ENCODE results near the gene AMMECR1. TPM values are rescaled to one million over a fixed set of nuclear protein-coding genes. Genes with fewer than 3 reads are reported as not detected.

AMMECR1 gene
- polyA plus RNA-seq, 3 donors, result 2.1 to 3.3 (median 2.9) TPM

DNA sequence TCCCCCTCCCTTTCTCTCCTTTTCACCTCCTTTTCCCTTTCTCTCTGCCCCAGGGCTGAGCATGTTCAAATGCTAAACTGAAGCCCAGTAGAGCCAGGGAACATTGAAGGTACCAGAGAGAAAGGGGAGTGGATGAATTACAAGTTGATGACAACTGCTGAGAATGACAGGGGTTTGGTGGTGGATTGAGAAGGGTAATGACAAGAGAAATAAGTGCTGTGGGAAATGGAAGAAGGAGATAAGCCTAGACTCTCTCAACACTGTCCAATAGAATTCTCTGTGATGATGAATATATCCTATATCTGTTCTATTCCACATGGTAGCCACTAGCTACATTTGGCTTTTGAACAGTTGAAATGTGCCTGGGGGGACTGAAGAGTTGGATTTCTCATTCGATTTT, 160.4 kb downstream of the AMMECR1 start:
- Histone ChIP-seq H2AFZ (ENCODE audit: insufficient read depth, low read depth, low read length, poor library complexity, severe bottlenecking) (no peak overlapping the region), H3K79me2 (ENCODE audit: insufficient read depth, low read length) (peaks cover 8% of the 10 kb centered on the region), H3K27me3 (ENCODE audit: control insufficient read depth in 2 of 2, insufficient read depth in 2 of 2, low read length in 2 of 2) (no peaks in the 10 kb centered on the region), H3K4me3 (replicated peaks in 1 of 3; ENCODE audit: low read depth in 2 of 3, low read length in 3 of 3) (no peak overlapping the region), H3K36me3 (replicated peaks in 1 of 2; ENCODE audit: control insufficient read depth in 1 of 2, insufficient read depth in 2 of 2, low read length in 2 of 2) (peaks cover 4 to 9% of the 10 kb centered on the region in 2 donors), H3K9me3 (replicated peaks in 1 of 2; ENCODE audit: control insufficient read depth in 1 of 2, insufficient read depth in 1 of 2, low read length in 2 of 2) (no peaks in the 10 kb centered on the region), H4K20me1 (ENCODE audit: insufficient read depth, low read length) (peaks cover 79% of the 10 kb centered on the region), H3K4me1 (ENCODE audit: control insufficient read depth in 1 of 2, insufficient read depth in 2 of 2, low read length in 2 of 2) (peaks cover 0 to 8% of the 10 kb centered on the region in 2 donors), H3K27ac (ENCODE audit: low read depth in 1 of 2, low read length in 2 of 2) (no peak overlapping the region), H3K9ac (ENCODE audit: insufficient read depth, low read length, poor library complexity, severe bottlenecking) (no peak overlapping the region), H3K4me2 (replicated peaks; ENCODE audit: extremely low read depth, low read length, poor library complexity, severe bottlenecking) (no peak overlapping the region)
- DNase-seq, result no peak
- peaks cover 10 to 28% of the 10 kb centered on the region in 2 donors for H3K36me3 Mint-ChIP-seq
- H3K27me3 Mint-ChIP-seq (ENCODE audit: low read depth in 3 of 3), result peaks cover 0 to 2% (median 0%) of the 10 kb centered on the region in 3 donors
- H3K4me3 Mint-ChIP-seq, result no peak overlapping the region
- H3K27ac Mint-ChIP-seq, result peak overlapping the region in 1 of 7 donors; percentile 12
- TF ChIP-seq, protein P1, sequence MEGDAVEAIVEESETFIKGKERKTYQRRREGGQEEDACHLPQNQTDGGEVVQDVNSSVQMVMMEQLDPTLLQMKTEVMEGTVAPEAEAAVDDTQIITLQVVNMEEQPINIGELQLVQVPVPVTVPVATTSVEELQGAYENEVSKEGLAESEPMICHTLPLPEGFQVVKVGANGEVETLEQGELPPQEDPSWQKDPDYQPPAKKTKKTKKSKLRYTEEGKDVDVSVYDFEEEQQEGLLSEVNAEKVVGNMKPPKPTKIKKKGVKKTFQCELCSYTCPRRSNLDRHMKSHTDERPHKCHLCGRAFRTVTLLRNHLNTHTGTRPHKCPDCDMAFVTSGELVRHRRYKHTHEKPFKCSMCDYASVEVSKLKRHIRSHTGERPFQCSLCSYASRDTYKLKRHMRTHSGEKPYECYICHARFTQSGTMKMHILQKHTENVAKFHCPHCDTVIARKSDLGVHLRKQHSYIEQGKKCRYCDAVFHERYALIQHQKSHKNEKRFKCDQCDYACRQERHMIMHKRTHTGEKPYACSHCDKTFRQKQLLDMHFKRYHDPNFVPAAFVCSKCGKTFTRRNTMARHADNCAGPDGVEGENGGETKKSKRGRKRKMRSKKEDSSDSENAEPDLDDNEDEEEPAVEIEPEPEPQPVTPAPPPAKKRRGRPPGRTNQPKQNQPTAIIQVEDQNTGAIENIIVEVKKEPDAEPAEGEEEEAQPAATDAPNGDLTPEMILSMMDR (IDR thresholded peaks at IDR 0.05), result no peak
- H3K4me1 Mint-ChIP-seq, result peaks cover 15% of the 10 kb centered on the region
- H3K9me3 Mint-ChIP-seq, result peaks cover 0 to 2% (median 0%) of the 10 kb centered on the region in 7 donors
- 100% methylated on average over 1 of the region's 1 CpG for WGBS (ENCODE audit: insufficient coverage)
- intact Hi-C loops (cut with micrococcal nuclease), result no loop called here

DNA sequence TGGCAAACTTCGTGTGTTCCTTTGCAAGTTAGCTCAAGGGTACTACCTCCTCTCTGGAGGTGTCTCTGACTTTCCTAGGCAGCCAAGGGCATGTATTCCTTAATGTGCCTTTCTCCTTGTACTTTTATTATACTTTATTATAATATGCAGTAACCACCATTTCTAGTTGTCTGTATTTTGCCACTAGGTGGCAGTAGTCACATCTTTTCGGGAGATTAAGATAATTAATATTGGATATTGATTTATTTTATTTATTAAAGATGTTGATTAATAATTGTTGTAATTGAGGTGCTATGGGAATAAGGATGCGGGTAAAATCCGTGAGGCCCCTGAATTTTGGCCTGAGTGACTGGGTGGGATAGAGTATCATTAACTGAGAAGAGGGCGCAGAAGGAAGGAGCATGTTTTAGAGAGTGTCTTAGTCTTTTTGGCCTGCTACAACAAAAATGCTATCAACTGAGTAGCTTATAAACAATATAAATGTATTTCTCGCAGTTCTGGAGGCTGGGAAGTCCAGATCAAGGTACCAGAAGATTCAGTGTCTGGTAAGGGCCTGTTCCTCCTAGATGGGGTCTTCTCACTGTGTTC, 161.6 kb downstream of the AMMECR1 start:
- Mint-ChIP-seq H3K9me3 (peaks cover 0 to 2% (median 0%) of the 10 kb centered on the region in 7 donors), H3K36me3 (peaks cover 10 to 28% of the 10 kb centered on the region in 2 donors), H3K27me3 (ENCODE audit: low read depth in 3 of 3) (peaks cover 0 to 2% (median 0%) of the 10 kb centered on the region in 3 donors), H3K27ac (peak overlapping the region in 1 of 7 donors; percentile 25), H3K4me1 (peaks cover 15% of the 10 kb centered on the region), H3K4me3 (no peak overlapping the region)
- Histone ChIP-seq H3K4me1 (ENCODE audit: control insufficient read depth in 1 of 2, insufficient read depth in 2 of 2, low read length in 2 of 2) (peaks cover 0 to 8% of the 10 kb centered on the region in 2 donors), H4K20me1 (ENCODE audit: insufficient read depth, low read length) (peaks cover 68% of the 10 kb centered on the region), H3K27me3 (ENCODE audit: control insufficient read depth in 2 of 2, insufficient read depth in 2 of 2, low read length in 2 of 2) (no peaks in the 10 kb centered on the region), H2AFZ (ENCODE audit: insufficient read depth, low read depth, low read length, poor library complexity, severe bottlenecking) (no peak overlapping the region), H3K27ac (ENCODE audit: low read depth in 1 of 2, low read length in 2 of 2) (no peak overlapping the region), H3K9me3 (replicated peaks in 1 of 2; ENCODE audit: control insufficient read depth in 1 of 2, insufficient read depth in 1 of 2, low read length in 2 of 2) (no peaks in the 10 kb centered on the region), H3K9ac (ENCODE audit: insufficient read depth, low read length, poor library complexity, severe bottlenecking) (no peak overlapping the region), H3K4me3 (replicated peaks in 1 of 3; ENCODE audit: low read depth in 2 of 3, low read length in 3 of 3) (no peak overlapping the region), H3K4me2 (replicated peaks; ENCODE audit: extremely low read depth, low read length, poor library complexity, severe bottlenecking) (no peak overlapping the region), H3K36me3 (replicated peaks in 1 of 2; ENCODE audit: control insufficient read depth in 1 of 2, insufficient read depth in 2 of 2, low read length in 2 of 2) (no peaks in the 10 kb centered on the region), H3K79me2 (ENCODE audit: insufficient read depth, low read length) (no peaks in the 10 kb centered on the region)
- TF ChIP-seq, protein P1 (IDR thresholded peaks at IDR 0.05), result peak; percentile 52
- DNase-seq, result peak in 1 of 3 donors; percentile 5
- intact Hi-C loops (cut with micrococcal nuclease), result no loop called here
- WGBS (ENCODE audit: insufficient coverage), result no CpG with 5 or more reads among the region's 6 CpGs

All from CD14-positive monocyte (primary cell).